Testis (tissue), 3 donors: ENCODE results near the gene TRAPPC11. TPM values are rescaled to one million over a fixed set of nuclear protein-coding genes. Genes with fewer than 3 reads are reported as not detected.

Experiments
- DNase-seq: peaks from one replicate; pipeline ENCODE4 v3.0.0-alpha.2; 2019
- H3K27ac ChIP-seq, 2 donors: fragments of 200-600 bp; sonication (generic); one replicate each; pipeline ENCODE4 v1.5.1; 2019
- H3K27me3 ChIP-seq: fragments of 200-600 bp; sonication (generic); one replicate; pipeline ENCODE4 v1.5.1; 2019
- H3K36me3 ChIP-seq: fragments of 200-600 bp; sonication (generic); one replicate; pipeline ENCODE4 v1.5.1; 2017; ENCODE audit warnings: low read depth; ENCODE audit errors: missing control alignments
- H3K4me1 ChIP-seq: fragments of 200-600 bp; sonication (generic); one replicate; pipeline ENCODE4 v1.5.1; 2019
- H3K4me3 ChIP-seq, 2 donors: fragments of 200-600 bp; sonication (generic); one replicate each; pipeline ENCODE4 v1.5.1; 2017 to 2019
- H3K9me3 ChIP-seq: fragments of 200-600 bp; sonication (generic); one replicate; pipeline ENCODE4 v1.5.1; 2017
- CTCF ChIP-seq, 3 experiments: fragments of 450-650 bp in 2 of 3; fragments of 200-600 bp in 1 of 3; sonication (generic) in 1 of 3; IDR thresholded peaks; one replicate each; pipeline ENCODE4 v1.5.1; 2016 to 2019; ENCODE audit warnings: antibody characterized with exemption in 3 of 3, mild to moderate bottlenecking in 2 of 3, moderate library complexity in 1 of 3
- POLR2A ChIP-seq: fragments of 450-650 bp; IDR thresholded peaks from one replicate; pipeline ENCODE4 v1.6.1; 2017; ENCODE audit warnings: antibody characterized with exemption, mild to moderate bottlenecking, moderate library complexity
- WGBS, 2 donors: methylation state at CpG; one replicate each; pipeline ENCODE4 v1.1.5; 2018; 5-methylcytosine and 5-hydroxymethylcytosine counted together
- intact Hi-C: fragments of 100-400 bp; cut with DNase I; formaldehyde crosslinking; loops from one replicate; pipeline ENCODE4 v1.15.1; 2023; ENCODE audit warnings: low total_unique reads
- polyA plus RNA-seq: library from polyadenylated mRNA; stranded (reverse); fragments of 350-450 nt; fragmentation: Illumina TruSeq; extraction: RNeasy Lipid Tissue Mini Kit (QIAGEN cat#74804); gene quantifications from one replicate; pipeline ENCODE4 v1.2.3, GENCODE V29; 2014; ENCODE audit warnings: low read depth, low replicate concordance; ENCODE audit not compliant: insufficient read depth
- total RNA-seq, 2 donors: library from RNA; depleted of rRNA; stranded (reverse); fragments of >200 nt; gene quantifications; one replicate each; pipeline ENCODE4 v1.2.3, GENCODE V29; 2016

TRAPPC11 gene
- total and polyA plus RNA-seq, 3 donors from 2014 or later: 31.2 to 81.6 (median 65.2) TPM

DNA sequence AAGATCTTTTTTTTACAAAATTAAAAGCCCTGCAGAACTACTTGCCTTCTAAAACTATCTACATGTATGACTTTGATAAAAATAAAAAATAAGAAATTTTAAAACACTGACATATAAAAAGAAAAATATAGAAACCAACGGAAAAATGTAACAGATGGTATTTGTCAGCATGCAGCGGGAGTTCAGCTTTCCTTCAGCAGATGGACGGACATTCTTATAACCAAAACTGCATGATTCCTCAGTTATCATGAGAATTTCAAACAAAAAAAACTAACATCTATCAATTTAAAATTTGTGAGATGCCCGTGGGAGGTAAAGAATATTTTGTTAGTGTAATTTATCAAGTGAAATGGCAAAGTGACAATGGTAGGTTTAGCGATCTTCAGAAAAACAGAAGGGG is 23.4 kb upstream of the TRAPPC11 start:
- no peaks in the 10 kb centered on the region for H3K27me3 ChIP-seq
- peaks cover 11% of the 10 kb centered on the region for H3K4me1 ChIP-seq
- H3K36me3 ChIP-seq: no peaks in the 10 kb centered on the region
- no peaks in the 10 kb centered on the region for H3K9me3 ChIP-seq
- H3K27ac ChIP-seq: peak overlapping the region; percentile 21 to 64
- TF ChIP-seq POLR2A (no peak), CTCF (IDR thresholded peaks at IDR 0.05) (no peak)
- H3K4me3 ChIP-seq: no peak overlapping the region
- intact Hi-C loops: no loop called here
- peak; percentile 10 for DNase-seq
- WGBS, 2 donors: 60 to 64% methylated on average over 5 of the region's 5 CpGs

DNA sequence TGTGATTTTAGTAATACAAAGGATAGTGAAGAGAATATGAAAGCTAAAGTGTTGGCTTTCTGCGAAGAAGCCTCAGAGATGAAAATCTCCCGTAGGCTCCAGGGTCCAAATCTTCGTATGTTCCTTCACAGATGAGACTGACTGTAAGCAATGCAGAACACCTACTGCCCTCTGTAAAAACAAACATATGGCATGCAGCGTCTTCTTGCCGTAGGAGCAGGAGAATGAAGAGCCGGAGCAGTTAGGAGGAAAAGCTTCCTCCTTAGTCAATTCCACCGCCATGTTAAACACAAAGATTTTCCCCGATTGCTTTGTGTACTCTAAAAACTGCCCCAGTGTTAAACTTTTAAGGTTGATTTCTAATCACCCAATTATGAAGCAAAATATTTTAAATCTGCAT is 22.6 kb upstream of the TRAPPC11 start:
- intact Hi-C loops: no loop called here
- H3K4me3 ChIP-seq: no peak overlapping the region
- TF ChIP-seq POLR2A (no peak), CTCF (IDR thresholded peaks at IDR 0.05) (no peak)
- no peaks in the 10 kb centered on the region for H3K36me3 ChIP-seq
- peaks cover 11% of the 10 kb centered on the region for H3K4me1 ChIP-seq
- DNase-seq: peak; percentile 7
- H3K9me3 ChIP-seq: no peaks in the 10 kb centered on the region
- H3K27me3 ChIP-seq: no peaks in the 10 kb centered on the region
- 71 to 75% methylated on average over 8 of the region's 8 CpGs for WGBS, 2 donors
- peak overlapping the region; percentile 12 to 64 for H3K27ac ChIP-seq

- Histone ChIP-seq H3K36me3 (no peaks in the 10 kb centered on the region), H3K4me1 (peaks cover 11% of the 10 kb centered on the region), H3K27me3 (no peaks in the 10 kb centered on the region), H3K27ac (peak overlapping the region; percentile 12 to 64), H3K9me3 (no peaks in the 10 kb centered on the region), H3K4me3 (no peak overlapping the region)
- WGBS, 2 donors: 43 to 63% methylated on average over 5 of the region's 5 CpGs
- DNase-seq: peak; percentile 14
- intact Hi-C loops: no loop called here
- no peak for TF ChIP-seq POLR2A
- no peak for TF ChIP-seq CTCF (IDR thresholded peaks at IDR 0.05)
These were observed 22.2 kb upstream of the TRAPPC11 start for GRCh38 chr4:183636923-183637322.

- no peak for TF ChIP-seq CTCF (IDR thresholded peaks at IDR 0.05)
- TF ChIP-seq POLR2A: no peak
- WGBS, 2 donors: 61 to 73% methylated on average over 3 of the region's 3 CpGs
- H3K27ac ChIP-seq: no peak overlapping the region
- no peaks in the 10 kb centered on the region for H3K9me3 ChIP-seq
- H3K27me3 ChIP-seq: no peaks in the 10 kb centered on the region
- H3K36me3 ChIP-seq: no peaks in the 10 kb centered on the region
- no peak overlapping the region for H3K4me3 ChIP-seq
- H3K4me1 ChIP-seq: peaks cover 10% of the 10 kb centered on the region
- intact Hi-C loops: no loop called here
- no peak for DNase-seq
These were observed 21.6 kb upstream of the TRAPPC11 start for GRCh38 chr4:183637461-183637860.

- WGBS, 2 donors: 80 to 82% methylated on average over 5 of the region's 5 CpGs
- intact Hi-C loops: no loop called here
- peaks cover 5% of the 10 kb centered on the region for H3K4me1 ChIP-seq
- H3K4me3 ChIP-seq: no peak overlapping the region
- peak overlapping the region in 1 of 2 donors; percentile 70 for H3K27ac ChIP-seq
- H3K27me3 ChIP-seq: no peaks in the 10 kb centered on the region
- H3K9me3 ChIP-seq: no peaks in the 10 kb centered on the region
- DNase-seq: peak; percentile 8
- H3K36me3 ChIP-seq: no peaks in the 10 kb centered on the region
- TF ChIP-seq POLR2A (no peak), CTCF (IDR thresholded peaks at IDR 0.05) (no peak)
These were observed 20.7 kb upstream of the TRAPPC11 start for GRCh38 chr4:183638436-183638835.
